D721Med (cell line): ENCODE data around the gene CAMK1D.

Source experiments
- DNase-seq: peaks from one replicate; pipeline ENCODE4 v3.0.0; 2011; ENCODE audit warnings: low spot score; ENCODE audit not compliant: insufficient read length
- FAIRE-seq: peaks from 2 replicates; lab custom pipeline; 2011; peaks lifted over from hg19 to GRCh38; lab: Jason Lieb, UNC
- CTCF ChIP-seq: IDR thresholded peaks from 2 replicates; pipeline ENCODE4 v1.5.1; 2012; ENCODE audit warnings: mild to moderate bottlenecking, control low read depth; ENCODE audit not compliant: insufficient read depth; ENCODE audit errors: missing control alignments

CAMK1D gene

GRCh38 chr10:12559578-12560178 lies 210.3 kb downstream of the CAMK1D start:
- DNase-seq (no peak), FAIRE-seq (no peak)
- no peak for TF ChIP-seq CTCF

GRCh38 chr10:12561307-12561706 lies 212.0 kb downstream of the CAMK1D start:
- no peak for FAIRE-seq
- no peak for DNase-seq

GRCh38 chr10:12561720-12562119 lies 212.4 kb downstream of the CAMK1D start:
- no peak for DNase-seq
- TF ChIP-seq CTCF, result no peak
- FAIRE-seq, result no peak

More at GRCh38 chr10:12561307-12561706, 212.0 kb downstream of the CAMK1D start:
- TF ChIP-seq CTCF, result no peak

GRCh38 chr10:12563489-12563888 lies 214.1 kb downstream of the CAMK1D start:
- DNase-seq, result no peak
- TF ChIP-seq CTCF, result no peak
- no peak for FAIRE-seq

GRCh38 chr10:12564173-12564572 lies 214.8 kb downstream of the CAMK1D start:
- TF ChIP-seq CTCF, result no peak
- DNase-seq (no peak), FAIRE-seq (no peak)

GRCh38 chr10:12566161-12567115 lies 217.1 kb downstream of the CAMK1D start:
- no peak for FAIRE-seq
- TF ChIP-seq CTCF, result no peak
- DNase-seq, result no peak
